ENCODE measurements around the gene OTX1.

- TF ChIP-seq CTCF (IDR thresholded peaks at IDR 0.05 in 8 of 11, conservative IDR thresholded peaks at IDR 0.05 in 3 of 11) (no peak), POLR2A (IDR thresholded peaks at IDR 0.05) (no peak), POLR2AphosphoS5 (IDR thresholded peaks at IDR 0.05) (no peak)
These were observed 23.4 kb upstream of the OTX1 start for GRCh38 chr2:63027220-63027619.

Data from spleen (tissue), 7 donors.